ENCODE results near the gene LUC7L3.

DNA sequence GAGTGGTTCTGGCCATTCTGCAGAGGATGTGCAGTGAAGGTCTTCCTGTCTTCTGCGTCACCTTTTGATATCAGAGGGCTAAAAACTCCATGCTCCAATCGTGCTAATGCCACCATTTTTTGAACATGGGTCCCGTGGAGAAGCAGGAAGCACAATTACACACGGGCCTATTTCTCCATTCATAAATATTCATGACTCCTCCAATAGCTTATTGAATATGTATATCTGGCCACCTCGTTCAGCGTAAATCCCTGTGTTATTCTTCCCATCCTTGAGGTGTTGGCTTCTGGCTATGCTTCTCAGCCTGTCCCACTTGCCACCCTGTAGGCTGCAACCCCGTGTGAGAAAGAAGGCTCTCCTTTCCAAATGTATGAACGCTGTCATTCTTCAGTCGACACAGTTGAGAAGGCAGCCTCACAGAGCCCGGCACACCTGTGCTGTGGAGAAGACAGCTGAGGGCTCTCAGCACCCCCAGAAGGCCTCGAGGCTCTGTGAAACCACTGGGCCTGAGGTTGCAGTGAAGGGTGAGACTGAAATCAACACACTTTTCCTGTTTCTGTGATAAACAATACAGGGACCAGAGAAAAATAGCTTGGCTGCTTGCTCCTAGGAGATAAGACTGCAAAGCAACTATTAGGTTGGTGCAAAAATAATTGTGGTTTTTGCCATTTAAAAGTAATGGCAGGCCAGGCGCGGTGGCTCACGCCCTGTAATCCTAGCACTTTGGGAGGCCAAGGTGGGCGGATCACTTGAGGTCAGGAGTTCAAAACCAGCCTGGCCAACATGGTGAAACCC, 52.8 kb downstream of the LUC7L3 start:
- TF ChIP-seq, protein P1, sequence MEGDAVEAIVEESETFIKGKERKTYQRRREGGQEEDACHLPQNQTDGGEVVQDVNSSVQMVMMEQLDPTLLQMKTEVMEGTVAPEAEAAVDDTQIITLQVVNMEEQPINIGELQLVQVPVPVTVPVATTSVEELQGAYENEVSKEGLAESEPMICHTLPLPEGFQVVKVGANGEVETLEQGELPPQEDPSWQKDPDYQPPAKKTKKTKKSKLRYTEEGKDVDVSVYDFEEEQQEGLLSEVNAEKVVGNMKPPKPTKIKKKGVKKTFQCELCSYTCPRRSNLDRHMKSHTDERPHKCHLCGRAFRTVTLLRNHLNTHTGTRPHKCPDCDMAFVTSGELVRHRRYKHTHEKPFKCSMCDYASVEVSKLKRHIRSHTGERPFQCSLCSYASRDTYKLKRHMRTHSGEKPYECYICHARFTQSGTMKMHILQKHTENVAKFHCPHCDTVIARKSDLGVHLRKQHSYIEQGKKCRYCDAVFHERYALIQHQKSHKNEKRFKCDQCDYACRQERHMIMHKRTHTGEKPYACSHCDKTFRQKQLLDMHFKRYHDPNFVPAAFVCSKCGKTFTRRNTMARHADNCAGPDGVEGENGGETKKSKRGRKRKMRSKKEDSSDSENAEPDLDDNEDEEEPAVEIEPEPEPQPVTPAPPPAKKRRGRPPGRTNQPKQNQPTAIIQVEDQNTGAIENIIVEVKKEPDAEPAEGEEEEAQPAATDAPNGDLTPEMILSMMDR (IDR thresholded peaks at IDR 0.05; ENCODE audit: poor library complexity): no peak
- TF ChIP-seq EZH2phosphoT487 (IDR thresholded peaks at IDR 0.05; ENCODE audit: low read depth, severe bottlenecking, unreplicated experiment) (no peak), EZH2 (IDR thresholded peaks at IDR 0.05; ENCODE audit: borderline replicate concordance) (no peak)
